Liver (tissue), 9 donors: ENCODE measurements around the gene PITPNC1. TPM values are rescaled to one million over a fixed set of nuclear protein-coding genes. Genes with fewer than 3 reads are reported as not detected.

ENCODE experiments used
- DNase-seq: peaks from one replicate; pipeline ENCODE4 v3.0.0-alpha.2; 2017; ENCODE audit warnings: low spot score
- H3K27ac ChIP-seq, 2 donors: one replicate each; pipeline ENCODE4 v1.7.0; 2013; ENCODE audit warnings: inconsistent platforms in 2 of 2, low read length in 2 of 2, control low read depth in 1 of 2, low read depth in 1 of 2, mild to moderate bottlenecking in 1 of 2
- H3K27me3 ChIP-seq, 4 donors: one replicate each; pipeline versions ENCODE4 v1.6.1 to v1.7.0; 2013; ENCODE audit warnings: low read length in 3 of 4, inconsistent platforms in 1 of 4, mild to moderate bottlenecking in 1 of 4, moderate library complexity in 1 of 4; ENCODE audit not compliant: control insufficient read depth in 4 of 4, insufficient read depth in 4 of 4
- H3K36me3 ChIP-seq, 4 donors: one replicate each; pipeline versions ENCODE4 v1.6.1 to v1.7.0; 2013; ENCODE audit warnings: low read length in 3 of 4, mild to moderate bottlenecking in 3 of 4, low read depth in 1 of 4, moderate library complexity in 1 of 4; ENCODE audit not compliant: control insufficient read depth in 4 of 4, insufficient read depth in 3 of 4
- H3K4me1 ChIP-seq, 4 donors: one replicate each; pipeline versions ENCODE4 v1.6.1 to v1.7.0; 2013; ENCODE audit warnings: low read length in 3 of 4, mild to moderate bottlenecking in 3 of 4, moderate library complexity in 1 of 4; ENCODE audit not compliant: control insufficient read depth in 4 of 4, insufficient read depth in 4 of 4
- H3K4me3 ChIP-seq, 3 donors: one replicate each; pipeline versions ENCODE4 v1.6.1 to v1.7.0; 2013; ENCODE audit warnings: low read length in 3 of 3, control low read depth in 1 of 3, low read depth in 1 of 3, mild to moderate bottlenecking in 1 of 3
- H3K9ac ChIP-seq, 2 donors: one replicate each; pipeline ENCODE4 v1.7.0; 2013; ENCODE audit warnings: low read length in 2 of 2, mild to moderate bottlenecking in 2 of 2, moderate library complexity in 2 of 2, control low read depth in 1 of 2, low read depth in 1 of 2
- H3K9me3 ChIP-seq, 4 donors: one replicate each; pipeline versions ENCODE4 v1.6.1 to v1.7.0; 2013; ENCODE audit warnings: low read length in 3 of 4; ENCODE audit not compliant: control insufficient read depth in 4 of 4
- EGR1 ChIP-seq, 2 donors: IDR thresholded peaks; 2 replicates each; pipeline ENCODE4 v1.6.1; 2016 to 2018; ENCODE audit warnings: antibody characterized with exemption in 2 of 2, low read depth in 2 of 2
- FOXA1 ChIP-seq: IDR thresholded peaks from 2 replicates; pipeline ENCODE4 v1.6.1; 2016; ENCODE audit warnings: antibody characterized with exemption
- FOXA2 ChIP-seq: IDR thresholded peaks from 2 replicates; pipeline ENCODE4 v1.6.1; 2016; ENCODE audit warnings: antibody characterized with exemption
- GABPA ChIP-seq, 2 donors: IDR thresholded peaks in 1 of 2; conservative IDR thresholded peaks in 1 of 2; 2 replicates each; pipeline ENCODE4 v1.6.1; 2016; ENCODE audit warnings: antibody characterized with exemption in 2 of 2, mild to moderate bottlenecking in 1 of 2, moderate library complexity in 1 of 2
- HNF4A ChIP-seq, 2 donors: conservative IDR thresholded peaks; 2 replicates each; pipeline ENCODE4 v1.6.1; 2016; ENCODE audit warnings: antibody characterized with exemption in 2 of 2, mild to moderate bottlenecking in 2 of 2
- HNF4G ChIP-seq: IDR thresholded peaks from 2 replicates; pipeline ENCODE4 v1.6.1; 2016; ENCODE audit warnings: antibody characterized with exemption
- JUND ChIP-seq, 2 donors: IDR thresholded peaks; 2 replicates each; pipeline ENCODE4 v1.6.1; 2016; ENCODE audit warnings: antibody characterized with exemption in 2 of 2
- NR2F2 ChIP-seq: IDR thresholded peaks from 2 replicates; pipeline ENCODE4 v1.6.1; 2016; ENCODE audit warnings: antibody characterized with exemption
- RAD21 ChIP-seq, 2 donors: IDR thresholded peaks; 2 replicates each; pipeline ENCODE4 v1.6.1; 2016; ENCODE audit warnings: antibody characterized with exemption in 2 of 2, mild to moderate bottlenecking in 2 of 2
- RXRA ChIP-seq, 2 donors: IDR thresholded peaks; 2 replicates each; pipeline ENCODE4 v1.6.1; 2017 to 2018; ENCODE audit warnings: antibody characterized with exemption in 2 of 2, mild to moderate bottlenecking in 1 of 2
- SP1 ChIP-seq: IDR thresholded peaks from 2 replicates; pipeline ENCODE4 v1.6.1; 2018; ENCODE audit warnings: antibody characterized with exemption, mild to moderate bottlenecking
- TAF1 ChIP-seq: conservative IDR thresholded peaks from 2 replicates; pipeline ENCODE4 v1.6.1; 2016; ENCODE audit warnings: antibody characterized with exemption, mild to moderate bottlenecking
- YY1 ChIP-seq: IDR thresholded peaks from 2 replicates; pipeline ENCODE4 v1.6.1; 2016; ENCODE audit warnings: antibody characterized with exemption, mild to moderate bottlenecking
- WGBS: extraction: QIAGEN DNeasy Blood & Tissue Kit; methylation state at CpG from one replicate; pipeline ENCODE4 v1.1.7; 2013; 5-methylcytosine and 5-hydroxymethylcytosine counted together
- polyA plus RNA-seq, 2 donors: library from polyadenylated mRNA; stranded (reverse) in 1 of 2; unstranded in 1 of 2; fragments of 200-250 nt in 1 of 2; fragments of >200 nt in 1 of 2; fragmentation: Nextera tagmentation in 1 of 2; extraction: Ambion mirVana in 1 of 2; gene quantifications; one replicate each; pipeline versions ENCODE4 v1.2.1 to v1.2.3, GENCODE V29; 2013 to 2015
- total RNA-seq, 2 donors: library from RNA; depleted of rRNA; stranded (reverse); fragments of >200 nt; gene quantifications; one replicate each; pipeline ENCODE4 v1.2.3, GENCODE V29; 2014
- TF ChIP-seq, protein P1 (sequence below): IDR thresholded peaks from 2 replicates; pipeline ENCODE4 v1.6.1; 2016; ENCODE audit warnings: antibody characterized with exemption
- TF ChIP-seq, protein P2 (sequence below): IDR thresholded peaks from 2 replicates; pipeline ENCODE4 v1.6.1; 2016; ENCODE audit warnings: antibody characterized with exemption
- TF ChIP-seq, protein P3 (sequence below): IDR thresholded peaks from 2 replicates; pipeline ENCODE4 v1.6.1; 2016; ENCODE audit warnings: antibody characterized with exemption
- TF ChIP-seq, protein P4 (sequence below): IDR thresholded peaks from 2 replicates; pipeline ENCODE4 v1.6.1; 2016; ENCODE audit warnings: antibody characterized with exemption, mild to moderate bottlenecking
- TF ChIP-seq, protein P5 (sequence below): fragments of 150-350 bp; IDR thresholded peaks from 2 replicates; pipeline ENCODE4 v1.5.1; 2017; ENCODE audit warnings: improper control_type of control experiment, low read depth, low read length; ENCODE audit not compliant: missing input control
- donor health status: healthy.
- donor health status: healthy.
- donor health status: healthy.
- donor health status: healthy.
- donor health status: healthy.

Gene PITPNC1
- total and polyA plus RNA-seq, 4 donors, result 2.3 to 10.2 (median 5.7) TPM

DNA sequence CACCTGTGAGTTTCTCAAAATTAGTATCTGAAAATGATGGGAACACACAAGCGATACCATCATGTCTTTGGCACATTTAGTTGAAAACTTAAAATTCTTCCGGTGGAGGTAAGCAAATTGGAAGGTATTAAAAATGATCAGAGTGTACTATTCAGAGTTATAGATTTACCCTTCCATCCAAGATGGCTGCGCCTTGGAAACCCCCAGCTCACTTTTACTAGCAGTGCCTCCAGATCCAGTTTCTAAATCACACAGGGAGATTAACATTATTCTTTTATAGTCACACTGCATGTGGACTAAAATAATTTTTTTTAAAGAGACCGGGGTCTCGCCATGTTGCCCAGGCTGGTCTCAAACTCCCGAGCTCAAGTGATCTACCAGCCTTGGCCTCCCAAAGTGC lies 15.0 kb downstream of the PITPNC1 start:
- DNase-seq, result no peak
- Histone ChIP-seq H3K9ac (no peak overlapping the region), H3K4me3 (no peak overlapping the region), H3K4me1 (peaks cover 0 to 15% (median 8%) of the 10 kb centered on the region in 4 donors), H3K9me3 (no peaks in the 10 kb centered on the region), H3K27ac (no peak overlapping the region), H3K27me3 (no peaks in the 10 kb centered on the region), H3K36me3 (no peaks in the 10 kb centered on the region)
- WGBS, result 96% methylated on average over 6 of the region's 6 CpGs
- no peak for TF ChIP-seq HNF4G
- no peak for TF ChIP-seq FOXA2
- no peak for TF ChIP-seq NR2F2
- TF ChIP-seq GABPA (IDR thresholded peaks at IDR 0.05 in 1 of 2, conservative IDR thresholded peaks at IDR 0.05 in 1 of 2), result no peak
- TF ChIP-seq, protein P1, sequence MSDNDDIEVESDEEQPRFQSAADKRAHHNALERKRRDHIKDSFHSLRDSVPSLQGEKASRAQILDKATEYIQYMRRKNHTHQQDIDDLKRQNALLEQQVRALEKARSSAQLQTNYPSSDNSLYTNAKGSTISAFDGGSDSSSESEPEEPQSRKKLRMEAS, result no peak

DNA sequence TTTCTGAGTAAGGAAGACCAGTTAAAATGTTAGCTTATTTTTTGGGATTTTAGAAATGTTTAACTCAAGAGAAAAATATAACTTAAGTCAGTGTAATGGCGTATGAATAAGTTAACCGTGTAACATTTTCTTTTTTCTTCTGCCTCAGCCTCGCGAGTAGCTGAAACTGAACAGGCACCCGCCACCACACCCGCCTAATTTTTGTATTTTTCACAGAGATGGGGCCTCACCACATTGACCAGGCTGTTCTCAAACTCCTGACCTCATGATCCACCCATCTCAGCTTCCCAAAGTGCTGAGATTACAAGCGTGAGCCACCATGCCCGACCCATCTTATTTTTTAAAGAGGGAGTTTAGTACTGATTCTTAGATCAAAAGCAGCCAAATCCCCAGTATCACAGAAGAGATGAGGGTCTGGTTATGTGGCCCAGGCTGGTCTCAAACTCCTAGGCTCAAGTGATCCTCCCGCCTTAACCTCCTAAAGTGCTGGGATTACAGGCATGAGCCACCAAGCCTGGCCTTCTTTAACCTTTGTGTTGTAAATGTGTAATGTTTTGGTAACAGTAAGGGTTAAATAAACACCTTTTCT lies 16.8 kb downstream of the PITPNC1 start:
- Histone ChIP-seq H3K4me3 (no peak overlapping the region), H3K36me3 (no peaks in the 10 kb centered on the region), H3K9me3 (no peaks in the 10 kb centered on the region), H3K27me3 (no peaks in the 10 kb centered on the region), H3K4me1 (peaks cover 0 to 15% (median 8%) of the 10 kb centered on the region in 4 donors), H3K9ac (no peak overlapping the region), H3K27ac (no peak overlapping the region)
- no peak for DNase-seq
- TF ChIP-seq, protein P2, sequence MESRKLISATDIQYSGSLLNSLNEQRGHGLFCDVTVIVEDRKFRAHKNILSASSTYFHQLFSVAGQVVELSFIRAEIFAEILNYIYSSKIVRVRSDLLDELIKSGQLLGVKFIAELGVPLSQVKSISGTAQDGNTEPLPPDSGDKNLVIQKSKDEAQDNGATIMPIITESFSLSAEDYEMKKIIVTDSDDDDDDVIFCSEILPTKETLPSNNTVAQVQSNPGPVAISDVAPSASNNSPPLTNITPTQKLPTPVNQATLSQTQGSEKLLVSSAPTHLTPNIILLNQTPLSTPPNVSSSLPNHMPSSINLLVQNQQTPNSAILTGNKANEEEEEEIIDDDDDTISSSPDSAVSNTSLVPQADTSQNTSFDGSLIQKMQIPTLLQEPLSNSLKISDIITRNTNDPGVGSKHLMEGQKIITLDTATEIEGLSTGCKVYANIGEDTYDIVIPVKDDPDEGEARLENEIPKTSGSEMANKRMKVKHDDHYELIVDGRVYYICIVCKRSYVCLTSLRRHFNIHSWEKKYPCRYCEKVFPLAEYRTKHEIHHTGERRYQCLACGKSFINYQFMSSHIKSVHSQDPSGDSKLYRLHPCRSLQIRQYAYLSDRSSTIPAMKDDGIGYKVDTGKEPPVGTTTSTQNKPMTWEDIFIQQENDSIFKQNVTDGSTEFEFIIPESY, result no peak
- TF ChIP-seq GABPA (IDR thresholded peaks at IDR 0.05 in 1 of 2, conservative IDR thresholded peaks at IDR 0.05 in 1 of 2) (no peak), YY1 (no peak), NR2F2 (no peak), HNF4G (no peak), RAD21 (IDR thresholded peaks at IDR 0.05) (no peak), RXRA (IDR thresholded peaks at IDR 0.05) (no peak), JUND (IDR thresholded peaks at IDR 0.05) (no peak), TAF1 (no peak), EGR1 (IDR thresholded peaks at IDR 0.05; ENCODE audit: low read depth in 2 of 2) (no peak), FOXA1 (no peak), SP1 (no peak), HNF4A (conservative IDR thresholded peaks at IDR 0.05) (no peak), FOXA2 (no peak)
- TF ChIP-seq, protein P1, result no peak
- TF ChIP-seq, protein P3, sequence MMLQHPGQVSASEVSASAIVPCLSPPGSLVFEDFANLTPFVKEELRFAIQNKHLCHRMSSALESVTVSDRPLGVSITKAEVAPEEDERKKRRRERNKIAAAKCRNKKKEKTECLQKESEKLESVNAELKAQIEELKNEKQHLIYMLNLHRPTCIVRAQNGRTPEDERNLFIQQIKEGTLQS, result no peak
- TF ChIP-seq, protein P4, sequence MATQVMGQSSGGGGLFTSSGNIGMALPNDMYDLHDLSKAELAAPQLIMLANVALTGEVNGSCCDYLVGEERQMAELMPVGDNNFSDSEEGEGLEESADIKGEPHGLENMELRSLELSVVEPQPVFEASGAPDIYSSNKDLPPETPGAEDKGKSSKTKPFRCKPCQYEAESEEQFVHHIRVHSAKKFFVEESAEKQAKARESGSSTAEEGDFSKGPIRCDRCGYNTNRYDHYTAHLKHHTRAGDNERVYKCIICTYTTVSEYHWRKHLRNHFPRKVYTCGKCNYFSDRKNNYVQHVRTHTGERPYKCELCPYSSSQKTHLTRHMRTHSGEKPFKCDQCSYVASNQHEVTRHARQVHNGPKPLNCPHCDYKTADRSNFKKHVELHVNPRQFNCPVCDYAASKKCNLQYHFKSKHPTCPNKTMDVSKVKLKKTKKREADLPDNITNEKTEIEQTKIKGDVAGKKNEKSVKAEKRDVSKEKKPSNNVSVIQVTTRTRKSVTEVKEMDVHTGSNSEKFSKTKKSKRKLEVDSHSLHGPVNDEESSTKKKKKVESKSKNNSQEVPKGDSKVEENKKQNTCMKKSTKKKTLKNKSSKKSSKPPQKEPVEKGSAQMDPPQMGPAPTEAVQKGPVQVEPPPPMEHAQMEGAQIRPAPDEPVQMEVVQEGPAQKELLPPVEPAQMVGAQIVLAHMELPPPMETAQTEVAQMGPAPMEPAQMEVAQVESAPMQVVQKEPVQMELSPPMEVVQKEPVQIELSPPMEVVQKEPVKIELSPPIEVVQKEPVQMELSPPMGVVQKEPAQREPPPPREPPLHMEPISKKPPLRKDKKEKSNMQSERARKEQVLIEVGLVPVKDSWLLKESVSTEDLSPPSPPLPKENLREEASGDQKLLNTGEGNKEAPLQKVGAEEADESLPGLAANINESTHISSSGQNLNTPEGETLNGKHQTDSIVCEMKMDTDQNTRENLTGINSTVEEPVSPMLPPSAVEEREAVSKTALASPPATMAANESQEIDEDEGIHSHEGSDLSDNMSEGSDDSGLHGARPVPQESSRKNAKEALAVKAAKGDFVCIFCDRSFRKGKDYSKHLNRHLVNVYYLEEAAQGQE, result no peak
- TF ChIP-seq, protein P5, sequence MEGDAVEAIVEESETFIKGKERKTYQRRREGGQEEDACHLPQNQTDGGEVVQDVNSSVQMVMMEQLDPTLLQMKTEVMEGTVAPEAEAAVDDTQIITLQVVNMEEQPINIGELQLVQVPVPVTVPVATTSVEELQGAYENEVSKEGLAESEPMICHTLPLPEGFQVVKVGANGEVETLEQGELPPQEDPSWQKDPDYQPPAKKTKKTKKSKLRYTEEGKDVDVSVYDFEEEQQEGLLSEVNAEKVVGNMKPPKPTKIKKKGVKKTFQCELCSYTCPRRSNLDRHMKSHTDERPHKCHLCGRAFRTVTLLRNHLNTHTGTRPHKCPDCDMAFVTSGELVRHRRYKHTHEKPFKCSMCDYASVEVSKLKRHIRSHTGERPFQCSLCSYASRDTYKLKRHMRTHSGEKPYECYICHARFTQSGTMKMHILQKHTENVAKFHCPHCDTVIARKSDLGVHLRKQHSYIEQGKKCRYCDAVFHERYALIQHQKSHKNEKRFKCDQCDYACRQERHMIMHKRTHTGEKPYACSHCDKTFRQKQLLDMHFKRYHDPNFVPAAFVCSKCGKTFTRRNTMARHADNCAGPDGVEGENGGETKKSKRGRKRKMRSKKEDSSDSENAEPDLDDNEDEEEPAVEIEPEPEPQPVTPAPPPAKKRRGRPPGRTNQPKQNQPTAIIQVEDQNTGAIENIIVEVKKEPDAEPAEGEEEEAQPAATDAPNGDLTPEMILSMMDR, result no peak
- whole genome bisulfite sequencing, result 98% methylated on average over 9 of the region's 9 CpGs
